ENCODE results near the gene ETV3L.

The ETV3L gene

DNA sequence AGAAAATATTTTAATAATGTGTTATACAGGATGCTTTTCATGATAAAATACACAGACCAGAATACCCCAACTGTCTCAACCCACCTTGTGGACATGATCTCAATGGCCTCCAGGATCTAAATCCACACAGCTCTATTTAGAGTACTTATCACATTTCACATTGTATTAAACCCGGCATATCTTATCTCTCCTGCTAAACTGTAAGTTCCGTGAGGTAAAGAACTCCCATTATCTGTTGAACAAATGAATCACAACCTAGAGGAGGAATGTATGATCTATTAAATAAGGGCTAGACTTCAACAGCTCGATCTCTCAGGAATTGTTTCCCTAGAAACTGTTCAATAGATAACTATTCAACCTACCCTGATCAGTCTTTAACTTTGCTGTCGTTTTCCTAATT lies 31.7 kb upstream of the ETV3L start:
- DNase-seq = no peak

- DNase-seq = no peak
These were observed 25.2 kb upstream of the ETV3L start for GRCh38 chr1:157124855-157125254.

- no peak for DNase-seq
These were observed 19.8 kb upstream of the ETV3L start for GRCh38 chr1:157119448-157119847.

DNA sequence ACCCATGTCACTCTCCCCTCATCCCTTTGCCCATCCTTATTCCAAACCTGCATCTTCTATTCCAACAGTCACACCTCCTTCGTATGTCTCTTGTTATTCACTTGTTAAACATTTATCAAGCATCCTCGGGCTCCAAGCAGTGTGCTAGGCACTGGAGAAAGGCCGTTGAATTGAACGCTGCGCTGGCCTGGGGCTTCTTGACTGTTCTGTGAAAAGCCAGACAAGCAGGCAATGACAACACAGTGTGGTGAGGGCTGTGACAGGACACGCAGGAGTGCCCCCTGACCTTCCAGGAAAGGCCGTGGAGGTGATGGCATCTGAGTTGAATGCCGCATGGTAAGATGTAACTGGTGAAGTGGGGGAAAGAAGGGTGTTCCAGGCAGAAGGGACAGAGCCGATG lies 19.4 kb upstream of the ETV3L start:
- no peak for DNase-seq

DNA sequence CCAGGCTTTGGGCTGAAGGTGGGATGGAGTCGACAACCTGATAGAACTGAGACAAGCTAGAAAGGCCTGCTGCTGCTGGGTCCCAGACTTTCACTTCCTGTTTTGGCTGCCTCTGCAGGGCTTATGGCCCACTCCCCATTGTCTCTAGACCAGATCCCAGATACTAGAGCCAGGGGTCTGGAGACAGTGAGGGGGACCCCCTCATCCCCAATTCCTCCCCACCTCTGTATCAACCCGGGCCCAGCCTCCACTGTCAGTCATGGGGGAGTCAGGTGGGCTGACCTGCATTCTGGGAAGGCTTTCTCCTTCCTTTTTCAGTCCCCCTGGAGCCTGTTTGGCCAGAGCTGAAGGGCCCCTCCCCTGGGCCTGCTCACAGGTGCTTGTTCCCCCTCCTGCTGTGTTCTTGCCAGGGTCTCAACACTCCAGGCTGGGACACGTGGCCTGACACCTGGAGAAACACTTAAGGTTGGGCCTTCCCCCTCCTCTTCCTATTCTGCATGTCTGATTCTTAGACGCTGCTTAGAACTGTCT lies 18.0 kb upstream of the ETV3L start:
- no peak for DNase-seq

- DNase-seq = no peak
These were observed 17.1 kb upstream of the ETV3L start for GRCh38 chr1:157116737-157117103.

DNA sequence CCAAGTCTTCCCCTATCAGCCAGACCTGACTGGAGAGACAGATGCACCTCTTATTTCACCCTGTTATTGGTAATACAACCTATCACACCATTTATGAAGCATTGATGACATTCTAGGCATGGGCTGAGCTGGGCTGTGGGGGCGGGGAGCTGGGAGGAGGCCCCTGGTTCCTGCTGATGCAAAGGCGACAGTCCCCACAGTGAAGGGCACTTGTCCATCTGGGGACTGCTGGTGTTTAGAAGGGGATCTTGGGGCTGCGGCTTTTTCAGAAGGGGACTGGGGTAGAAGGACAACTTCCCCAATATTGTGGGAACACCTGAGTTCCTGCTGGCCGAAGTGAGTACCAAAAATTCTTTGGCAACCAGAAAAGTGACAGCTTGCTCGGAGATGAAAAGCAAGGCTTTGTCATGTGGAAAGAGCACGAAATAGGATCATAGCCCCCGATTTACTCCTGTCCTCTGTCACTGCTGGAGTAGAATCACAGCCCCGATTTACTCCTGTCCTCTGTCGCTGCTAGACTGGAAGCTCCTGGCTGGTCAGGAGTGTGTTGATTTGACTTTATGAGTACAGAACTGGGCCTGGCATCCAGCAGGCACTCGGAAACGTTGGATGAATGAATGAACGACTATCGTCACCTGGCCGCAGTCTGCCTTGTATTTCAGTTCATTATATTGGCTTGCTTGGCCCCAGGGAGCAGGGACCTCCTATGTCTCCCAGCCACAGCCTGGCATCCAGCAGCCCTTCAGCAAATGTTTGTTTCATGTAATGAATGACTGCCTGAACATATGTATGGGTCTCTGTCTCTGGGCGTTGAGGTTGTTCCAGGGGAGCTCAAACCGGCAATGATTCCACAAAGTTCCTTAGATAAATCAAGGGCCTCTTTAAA lies 16.5 kb upstream of the ETV3L start:
- no peak for DNase-seq

- DNase-seq = no peak
These were observed 15.8 kb upstream of the ETV3L start for GRCh38 chr1:157115429-157115838.

GRCh38 chr1:157114183-157115121 lies 14.8 kb upstream of the ETV3L start:
- no peak for DNase-seq

- no peak for DNase-seq
These were observed 14.0 kb upstream of the ETV3L start for GRCh38 chr1:157113631-157114030.

DNA sequence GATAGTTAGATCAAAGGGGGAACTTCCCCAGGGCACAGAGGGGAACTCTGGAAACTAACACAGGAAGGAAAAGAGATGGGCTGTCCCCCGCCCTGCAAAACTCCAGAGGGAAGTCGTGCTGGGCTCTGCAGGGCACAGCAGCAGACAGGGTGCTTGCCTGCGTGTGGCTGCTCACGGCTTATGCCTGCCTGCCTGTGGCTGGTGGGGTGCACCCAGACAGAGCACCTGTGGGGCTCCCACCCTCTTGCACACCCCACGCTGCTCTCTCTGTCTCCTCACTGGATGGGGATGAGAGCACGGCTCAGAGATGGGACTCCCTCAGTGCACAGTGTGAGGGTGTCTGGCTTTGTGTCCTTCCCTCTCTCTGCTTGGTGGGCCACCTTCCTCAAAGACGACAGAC lies 13.5 kb upstream of the ETV3L start:
- no peak for DNase-seq

DNA sequence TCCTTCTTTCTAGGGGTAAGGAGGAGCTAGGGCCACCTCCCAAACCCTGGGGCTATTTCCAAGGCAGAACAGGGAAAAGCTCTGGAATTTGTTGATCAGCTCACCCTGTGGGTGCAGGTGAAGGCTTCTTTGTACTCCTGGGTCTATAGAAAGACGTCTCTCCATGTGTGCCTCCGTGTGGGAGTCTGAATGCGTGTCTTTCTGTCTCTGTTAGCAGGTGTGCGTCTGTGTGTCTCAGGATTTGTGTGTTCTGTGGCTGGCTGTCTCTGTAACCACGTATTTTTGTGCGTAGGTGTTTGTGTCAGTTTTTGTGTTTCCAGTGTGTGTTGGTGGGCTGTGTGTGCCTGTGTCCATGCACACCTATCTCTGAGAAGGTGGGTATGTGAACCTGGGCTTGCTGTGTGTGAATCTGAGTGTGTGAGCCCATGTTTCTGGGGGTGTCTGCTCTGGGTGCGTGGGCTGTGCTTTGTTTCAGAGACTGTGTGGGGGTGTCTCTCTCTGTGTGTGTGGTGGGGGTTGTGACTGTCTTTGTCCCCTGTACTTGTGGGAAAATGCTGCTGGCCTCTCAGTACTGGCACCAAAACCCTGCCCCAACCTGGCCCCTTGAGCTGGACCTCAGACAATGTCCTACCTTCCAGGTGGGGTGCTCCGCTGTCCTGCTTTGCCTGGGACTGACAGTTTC lies 12.7 kb upstream of the ETV3L start:
- no peak for DNase-seq

DNA sequence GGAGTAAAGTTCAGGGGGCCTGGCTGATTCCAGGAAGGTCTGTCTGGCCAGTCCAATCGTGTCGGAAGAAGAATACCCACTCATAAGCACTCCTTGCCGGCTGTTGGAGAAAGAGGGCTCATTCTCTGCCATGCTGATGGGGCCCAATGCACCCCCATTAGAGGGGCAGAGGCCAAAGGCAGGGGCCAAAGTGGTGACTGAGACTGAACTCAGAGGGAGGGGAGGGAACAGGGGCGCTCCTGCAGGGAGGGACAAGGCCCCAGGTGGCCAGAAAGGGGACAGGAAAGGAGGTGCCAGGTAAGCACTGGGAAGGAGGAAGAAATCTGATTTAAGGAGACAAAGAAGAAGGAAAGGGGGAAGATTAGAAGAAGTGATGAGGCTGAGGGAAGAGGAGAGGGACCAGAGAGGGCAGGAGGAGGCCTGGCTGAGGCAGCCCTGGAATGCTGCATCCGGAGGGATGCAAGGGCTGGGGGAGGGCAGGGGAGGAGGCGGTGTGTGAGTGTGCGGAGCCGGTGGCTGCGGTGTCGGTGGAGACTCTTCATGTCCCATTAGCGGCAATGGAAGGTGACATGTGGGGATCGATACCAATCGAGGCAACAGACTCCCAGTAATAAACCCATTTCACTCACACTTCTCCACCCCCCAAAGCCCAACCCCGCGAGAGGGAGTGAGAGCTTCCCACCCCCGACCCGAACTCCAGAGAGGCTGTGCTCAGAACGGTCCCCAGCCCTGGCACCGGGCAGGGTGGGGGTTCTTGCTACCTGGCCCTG lies 12.0 kb upstream of the ETV3L start:
- DNase-seq = no peak

GRCh38 chr1:157110686-157111085 lies 11.1 kb upstream of the ETV3L start:
- no peak for DNase-seq

GRCh38 chr1:157110003-157110402 lies 10.4 kb upstream of the ETV3L start:
- DNase-seq = no peak

GRCh38 chr1:157108448-157108847 lies 8.8 kb upstream of the ETV3L start:
- DNase-seq = no peak

- no peak for DNase-seq
These were observed 8.1 kb upstream of the ETV3L start for GRCh38 chr1:157107702-157108101.

- no peak for DNase-seq
These were observed 7.2 kb upstream of the ETV3L start for GRCh38 chr1:157106813-157107189.

GRCh38 chr1:157105988-157106812 lies 6.6 kb upstream of the ETV3L start:
- no peak for DNase-seq

- no peak for DNase-seq
These were observed 5.8 kb upstream of the ETV3L start for GRCh38 chr1:157105298-157105987.
